ENCODE measurements around the gene CDH16.

The CDH16 gene

DNA sequence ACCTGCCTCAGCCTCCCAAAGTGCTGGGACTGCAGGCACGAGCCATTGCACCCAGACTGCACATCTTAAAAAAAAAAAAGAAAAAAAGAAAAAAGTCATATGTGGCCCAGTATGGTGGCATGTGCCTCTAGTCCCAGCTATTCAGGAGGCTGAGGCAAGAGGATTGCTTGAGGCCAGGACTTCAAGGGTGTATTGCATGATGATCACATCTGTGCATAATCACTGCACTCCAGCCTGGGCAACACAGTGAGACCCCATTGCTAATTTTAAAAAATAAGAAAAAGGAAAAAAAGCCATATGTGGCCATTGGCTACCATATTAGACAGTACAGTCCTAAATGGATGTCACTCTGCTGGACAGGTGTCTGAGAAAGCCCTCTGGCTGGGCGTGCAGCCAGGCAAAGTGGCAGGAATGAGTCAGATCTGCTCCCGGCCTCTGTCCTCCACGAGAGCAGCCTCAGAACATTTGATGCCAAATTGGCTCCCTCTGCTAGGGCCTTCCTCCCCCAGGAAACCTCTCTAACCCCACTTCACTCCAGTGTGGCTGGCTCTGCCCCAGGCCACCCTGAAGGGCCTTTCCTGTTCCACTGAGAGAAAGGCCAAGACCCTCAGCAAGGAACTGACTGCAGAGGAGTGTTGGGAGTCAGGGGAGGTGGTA, 59.8 kb downstream of the CDH16 start:
- H3K4me1 ChIP-seq (ENCODE audit: low read length) = peaks cover 4% of the 10 kb centered on the region; the same call in 1 of the 2 replicates
- no peaks in the 10 kb centered on the region for H4K20me1 ChIP-seq (ENCODE audit: insufficient read depth, low read length)
- H3K36me3 ChIP-seq (replicated peaks; ENCODE audit: low read depth, low read length) = no peaks in the 10 kb centered on the region
- no peak overlapping the region for H2AFZ ChIP-seq (ENCODE audit: low read depth, low read length)
- H3K4me3 ChIP-seq (ENCODE audit: low read length) = no peak overlapping the region
- no peak overlapping the region for H3K4me2 ChIP-seq (ENCODE audit: low read length)
- no peak for TF ChIP-seq EZH2phosphoT487 (IDR thresholded peaks at IDR 0.05; ENCODE audit: low read depth)
- TF ChIP-seq, protein P1, sequence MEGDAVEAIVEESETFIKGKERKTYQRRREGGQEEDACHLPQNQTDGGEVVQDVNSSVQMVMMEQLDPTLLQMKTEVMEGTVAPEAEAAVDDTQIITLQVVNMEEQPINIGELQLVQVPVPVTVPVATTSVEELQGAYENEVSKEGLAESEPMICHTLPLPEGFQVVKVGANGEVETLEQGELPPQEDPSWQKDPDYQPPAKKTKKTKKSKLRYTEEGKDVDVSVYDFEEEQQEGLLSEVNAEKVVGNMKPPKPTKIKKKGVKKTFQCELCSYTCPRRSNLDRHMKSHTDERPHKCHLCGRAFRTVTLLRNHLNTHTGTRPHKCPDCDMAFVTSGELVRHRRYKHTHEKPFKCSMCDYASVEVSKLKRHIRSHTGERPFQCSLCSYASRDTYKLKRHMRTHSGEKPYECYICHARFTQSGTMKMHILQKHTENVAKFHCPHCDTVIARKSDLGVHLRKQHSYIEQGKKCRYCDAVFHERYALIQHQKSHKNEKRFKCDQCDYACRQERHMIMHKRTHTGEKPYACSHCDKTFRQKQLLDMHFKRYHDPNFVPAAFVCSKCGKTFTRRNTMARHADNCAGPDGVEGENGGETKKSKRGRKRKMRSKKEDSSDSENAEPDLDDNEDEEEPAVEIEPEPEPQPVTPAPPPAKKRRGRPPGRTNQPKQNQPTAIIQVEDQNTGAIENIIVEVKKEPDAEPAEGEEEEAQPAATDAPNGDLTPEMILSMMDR (IDR thresholded peaks at IDR 0.05; ENCODE audit: low read depth, low read length) = no peak
- H3K9me3 ChIP-seq (ENCODE audit: insufficient read depth, low read length) = no peaks in the 10 kb centered on the region
- no peak overlapping the region for H3K9ac ChIP-seq (ENCODE audit: low read length)
- no peaks in the 10 kb centered on the region for H3K27me3 ChIP-seq (ENCODE audit: low read depth, low read length)
- H3K79me2 ChIP-seq (ENCODE audit: low read length) = no peaks in the 10 kb centered on the region
- no peak overlapping the region for H3K27ac ChIP-seq (ENCODE audit: low read length)
